ENCODE results near the gene MSL3. TPM values are rescaled to one million over a fixed set of nuclear protein-coding genes. Genes with fewer than 3 reads are reported as not detected.

MSL3 gene
- total RNA-seq, 1 experiment from 2014 or later, result 39.3 TPM

- CTCF ChIA-PET, result no interaction called here
- no TSS peak for BruUV-seq (replicated peaks)
- intact Hi-C loops (cut with micrococcal nuclease; ENCODE audit: unreplicated experiment), result no loop called here
These were observed 2.9 kb downstream of the MSL3 start for GRCh38 chrX:11760958-11761357.

DNA sequence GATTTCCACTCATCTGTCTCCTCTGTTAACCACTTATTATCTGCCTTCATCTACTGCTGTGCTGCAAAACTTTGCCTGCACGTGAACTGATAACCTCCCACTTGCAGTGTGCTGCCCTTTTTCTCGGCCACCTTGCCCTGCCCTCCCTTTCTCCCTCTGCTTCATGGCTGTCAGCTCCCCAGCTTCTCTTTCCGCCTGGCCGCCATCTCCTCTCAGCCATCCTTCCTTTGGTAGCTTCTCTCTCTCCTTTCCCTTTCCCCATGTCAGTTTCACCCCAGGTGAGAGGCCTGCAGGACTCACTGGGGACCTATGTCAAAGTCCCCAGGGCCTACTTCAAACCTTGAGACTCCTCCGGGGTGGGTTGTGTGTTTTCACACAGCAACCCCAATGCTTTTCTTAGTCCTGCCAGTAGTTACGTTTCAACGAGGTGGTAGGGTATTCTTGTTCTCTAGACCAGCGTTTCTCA, 6.6 kb downstream of the MSL3 start:
- BruUV-seq (replicated peaks), result no TSS peak
- DNase-seq, result no peak
- Histone ChIP-seq H3K27ac (no peak overlapping the region), H4K20me1 (ENCODE audit: insufficient read depth) (no peaks in the 10 kb centered on the region), H3K9me3 (ENCODE audit: insufficient read depth, low read depth) (no peaks in the 10 kb centered on the region), H3K4me1 (replicated peaks; ENCODE audit: insufficient read depth) (peaks cover 6% of the 10 kb centered on the region), H3K9me2 (ENCODE audit: insufficient read depth) (no peaks in the 10 kb centered on the region), H3F3A (ENCODE audit: insufficient read depth, low read depth) (no peaks in the 10 kb centered on the region), H3K4me3 (no peak overlapping the region), H2AFZ (no peak overlapping the region), H3K36me3 (ENCODE audit: low read depth) (peaks cover 3% of the 10 kb centered on the region; the same call in 1 of the 2 replicates), H3K4me2 (no peak overlapping the region), H3K79me2 (ENCODE audit: low read depth) (no peaks in the 10 kb centered on the region), H3K27me3 (ENCODE audit: insufficient read depth, low read depth) (no peaks in the 10 kb centered on the region)
- ChIA-PET POLR2A (ENCODE audit: unreplicated experiment) (no interaction called here), CTCF (no interaction called here)
- TF ChIP-seq EZH2 (IDR thresholded peaks at IDR 0.05; ENCODE audit: low read depth) (no peak), CTCF (conservative IDR thresholded peaks at IDR 0.05) (no peak)
- intact Hi-C loops (cut with micrococcal nuclease; ENCODE audit: unreplicated experiment), result no loop called here

More at GRCh38 chrX:11760958-11761357, 2.9 kb downstream of the MSL3 start:
- no peaks in the 10 kb centered on the region for H3K9me2 ChIP-seq (ENCODE audit: insufficient read depth)
- no peaks in the 10 kb centered on the region for H3K79me2 ChIP-seq (ENCODE audit: low read depth)
- TF ChIP-seq EZH2 (IDR thresholded peaks at IDR 0.05; ENCODE audit: low read depth) (no peak), CTCF (conservative IDR thresholded peaks at IDR 0.05) (no peak)
- no peak overlapping the region for H3K27ac ChIP-seq
- no peak for DNase-seq
- no peak overlapping the region for H2AFZ ChIP-seq
- H3F3A ChIP-seq (ENCODE audit: insufficient read depth, low read depth), result no peaks in the 10 kb centered on the region; the same call in 1 of the 2 replicates
- H3K4me3 ChIP-seq, result no peak overlapping the region
- no peaks in the 10 kb centered on the region for H4K20me1 ChIP-seq (ENCODE audit: insufficient read depth)
- no peak overlapping the region for H3K4me2 ChIP-seq
- peaks cover 3% of the 10 kb centered on the region; the same call in 1 of the 2 replicates for H3K36me3 ChIP-seq (ENCODE audit: low read depth)
- POLR2A ChIA-PET (ENCODE audit: unreplicated experiment), result no interaction called here
- H3K4me1 ChIP-seq (replicated peaks; ENCODE audit: insufficient read depth), result peaks cover 13% of the 10 kb centered on the region
- H3K27me3 ChIP-seq (ENCODE audit: insufficient read depth, low read depth), result no peaks in the 10 kb centered on the region
- no peaks in the 10 kb centered on the region for H3K9me3 ChIP-seq (ENCODE audit: insufficient read depth, low read depth)

- intact Hi-C loops (cut with micrococcal nuclease; ENCODE audit: unreplicated experiment), result no loop called here
- Histone ChIP-seq H3F3A (ENCODE audit: insufficient read depth, low read depth) (no peaks in the 10 kb centered on the region), H3K27me3 (ENCODE audit: insufficient read depth, low read depth) (no peaks in the 10 kb centered on the region), H3K36me3 (ENCODE audit: low read depth) (peaks cover 3% of the 10 kb centered on the region; the same call in 1 of the 2 replicates), H4K20me1 (ENCODE audit: insufficient read depth) (no peaks in the 10 kb centered on the region), H3K9me2 (ENCODE audit: insufficient read depth) (no peaks in the 10 kb centered on the region), H3K27ac (no peak overlapping the region), H3K4me3 (no peak overlapping the region), H3K4me1 (replicated peaks; ENCODE audit: insufficient read depth) (no peaks in the 10 kb centered on the region), H3K4me2 (no peak overlapping the region), H3K79me2 (ENCODE audit: low read depth) (no peaks in the 10 kb centered on the region), H2AFZ (no peak overlapping the region), H3K9me3 (ENCODE audit: insufficient read depth, low read depth) (no peaks in the 10 kb centered on the region)
- POLR2A ChIA-PET (ENCODE audit: unreplicated experiment), result no interaction called here
- no peak for DNase-seq
- BruUV-seq (replicated peaks), result no TSS peak
- CTCF ChIA-PET, result no interaction called here
- TF ChIP-seq EZH2 (IDR thresholded peaks at IDR 0.05; ENCODE audit: low read depth) (no peak), CTCF (conservative IDR thresholded peaks at IDR 0.05) (no peak)
These were observed 7.4 kb downstream of the MSL3 start for GRCh38 chrX:11765449-11765848.

All from PC-9 (cell line).